Measurements from ENCODE around the gene NUB1.

NUB1 gene

GRCh38 chr7:151320263-151320845 is 21.3 kb upstream of the NUB1 start:
- TF ChIP-seq CTCF (IDR thresholded peaks at IDR 0.05; ENCODE audit: control insufficient read depth, insufficient read depth, low read depth, low read length, missing control alignments) = no peak
- DNase-seq (ENCODE audit: low read depth) = no peak
- H3K4me3 ChIP-seq (ENCODE audit: control insufficient read depth, low read depth, low read length) = no peak overlapping the region

DNA sequence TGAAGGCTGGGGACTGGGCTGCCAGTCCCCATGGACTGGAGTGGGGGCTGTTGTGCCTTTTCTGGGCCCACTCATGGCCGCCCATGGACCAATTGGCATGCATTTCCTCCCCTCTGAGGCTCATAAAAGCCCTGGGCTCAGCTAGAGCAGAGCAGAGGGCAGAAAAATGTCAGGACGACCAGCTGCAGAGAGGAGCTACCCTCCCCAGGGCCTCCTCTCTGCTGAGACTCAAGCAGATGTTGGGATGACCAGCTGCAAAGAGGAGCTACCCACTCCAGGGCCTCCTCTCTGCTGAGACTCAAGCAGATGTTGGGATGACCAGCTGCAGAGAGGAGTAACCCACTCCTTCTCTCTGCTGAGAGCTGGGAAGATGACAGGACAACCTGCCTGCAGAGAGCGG is 20.3 kb upstream of the NUB1 start:
- H3K4me3 ChIP-seq (ENCODE audit: control insufficient read depth, low read depth, low read length) = no peak overlapping the region
- DNase-seq (ENCODE audit: low read depth) = no peak
- no peak for TF ChIP-seq CTCF (IDR thresholded peaks at IDR 0.05; ENCODE audit: control insufficient read depth, insufficient read depth, low read depth, low read length, missing control alignments)

GRCh38 chr7:151322906-151323305 is 18.7 kb upstream of the NUB1 start:
- H3K4me3 ChIP-seq (ENCODE audit: control insufficient read depth, low read depth, low read length) = no peak overlapping the region
- no peak for TF ChIP-seq CTCF (IDR thresholded peaks at IDR 0.05; ENCODE audit: control insufficient read depth, insufficient read depth, low read depth, low read length, missing control alignments)
- no peak for DNase-seq (ENCODE audit: low read depth)

GRCh38 chr7:151327022-151327421 is 14.6 kb upstream of the NUB1 start:
- TF ChIP-seq CTCF (IDR thresholded peaks at IDR 0.05; ENCODE audit: control insufficient read depth, insufficient read depth, low read depth, low read length, missing control alignments) = no peak
- no peak overlapping the region for H3K4me3 ChIP-seq (ENCODE audit: control insufficient read depth, low read depth, low read length)
- no peak for DNase-seq (ENCODE audit: low read depth)

DNA sequence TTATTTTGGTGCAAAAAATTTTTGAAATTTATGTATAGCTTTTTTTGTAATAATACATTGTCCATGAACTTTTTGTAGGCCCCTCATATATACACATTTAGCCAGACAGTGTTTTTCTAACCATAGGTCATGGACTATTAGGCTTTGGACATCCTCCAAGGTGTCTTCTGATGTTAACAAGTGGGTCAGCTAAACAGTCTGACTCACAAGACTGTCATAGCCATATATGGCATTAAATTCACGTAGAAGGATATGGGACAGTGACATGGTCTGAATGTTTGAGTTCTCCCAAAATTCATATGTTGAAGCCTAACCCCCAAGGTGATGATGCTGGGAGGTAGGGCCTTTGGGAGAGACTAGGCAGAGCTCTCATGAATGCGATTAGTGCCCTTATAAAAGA is 14.0 kb upstream of the NUB1 start:
- no peak for TF ChIP-seq CTCF (IDR thresholded peaks at IDR 0.05; ENCODE audit: control insufficient read depth, insufficient read depth, low read depth, low read length, missing control alignments)
- DNase-seq (ENCODE audit: low read depth) = no peak
- H3K4me3 ChIP-seq (ENCODE audit: control insufficient read depth, low read depth, low read length) = no peak overlapping the region

DNA sequence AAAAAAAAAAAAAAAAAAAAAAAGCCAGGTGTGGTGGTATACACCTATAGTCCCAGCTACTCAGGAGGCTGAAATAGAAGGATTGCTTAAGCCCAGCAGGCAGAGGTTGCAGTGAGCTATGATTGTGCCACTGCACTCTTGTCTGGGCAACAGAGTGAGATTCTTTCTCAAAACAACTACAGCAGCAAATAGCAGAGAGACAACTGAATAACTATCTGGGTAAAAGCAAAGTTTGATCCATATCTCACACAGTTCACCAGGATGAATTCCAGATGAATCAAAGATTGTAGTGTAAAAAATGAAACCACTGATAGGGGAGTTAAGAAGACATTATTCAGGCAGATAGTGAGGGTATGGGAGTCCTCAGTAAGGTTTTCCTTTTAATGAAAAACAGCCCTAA is 11.4 kb upstream of the NUB1 start:
- H3K4me3 ChIP-seq (ENCODE audit: control insufficient read depth, low read depth, low read length) = no peak overlapping the region
- TF ChIP-seq CTCF (IDR thresholded peaks at IDR 0.05; ENCODE audit: control insufficient read depth, insufficient read depth, low read depth, low read length, missing control alignments) = no peak
- DNase-seq (ENCODE audit: low read depth) = no peak

DNA sequence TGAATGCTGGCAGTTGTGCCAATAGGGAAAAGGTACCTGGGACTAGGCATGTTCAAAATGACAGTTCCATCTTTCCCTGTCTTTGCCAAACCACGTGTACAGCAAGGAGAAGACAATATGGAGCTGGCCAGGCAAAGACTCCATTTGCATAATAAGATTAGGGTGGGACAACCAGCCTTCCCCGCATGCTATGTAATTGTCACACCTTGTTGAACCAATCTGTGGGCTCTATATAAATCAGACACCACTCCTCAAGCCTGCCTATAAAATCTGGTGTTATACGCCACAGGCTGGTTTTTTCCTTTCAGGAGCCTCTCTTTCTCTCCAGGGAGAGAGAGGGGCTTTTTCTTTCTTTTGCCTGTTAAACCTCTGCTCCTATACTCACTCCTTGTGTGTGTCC is 11.0 kb upstream of the NUB1 start:
- no peak overlapping the region for H3K4me3 ChIP-seq (ENCODE audit: control insufficient read depth, low read depth, low read length)
- DNase-seq (ENCODE audit: low read depth) = no peak
- no peak for TF ChIP-seq CTCF (IDR thresholded peaks at IDR 0.05; ENCODE audit: control insufficient read depth, insufficient read depth, low read depth, low read length, missing control alignments)

Measured in AG09309 (cell line).